ENCODE measurements around the gene UBE3D. TPM values are rescaled to one million over a fixed set of nuclear protein-coding genes. Genes with fewer than 3 reads are reported as not detected.

Gene UBE3D
- total and polyA plus RNA-seq, 2 donors (not counting 1 experiment from before 2014, with no cell fraction given), result 3.3 to 11.5 TPM

GRCh38 chr6:82875573-82876185 lies 190.0 kb downstream of the UBE3D start:
- no peaks in the 10 kb centered on the region for H3K9me3 Mint-ChIP-seq (ENCODE audit: insufficient read depth)
- H3K4me3 Mint-ChIP-seq, result no peak overlapping the region
- H3K27ac Mint-ChIP-seq, result no peak overlapping the region
- Histone ChIP-seq H3K4me3 (ENCODE audit: control extremely low read depth in 1 of 5, extremely low read depth in 1 of 5, insufficient read depth in 1 of 5, low read depth in 2 of 5, low read length in 4 of 5) (no peak overlapping the region), H3K4me2 (replicated peaks; ENCODE audit: low read depth, low read length, poor library complexity, severe bottlenecking) (no peak overlapping the region), H4K20me1 (ENCODE audit: control insufficient read depth, insufficient read depth, low read length, poor library complexity, severe bottlenecking) (no peaks in the 10 kb centered on the region), H3K36me3 (replicated peaks in 1 of 2; ENCODE audit: control extremely low read depth in 1 of 2, control insufficient read depth in 1 of 2, extremely low read depth in 1 of 2, insufficient read depth in 2 of 2, low read length in 1 of 2) (no peaks in the 10 kb centered on the region), H3K27me3 (replicated peaks in 1 of 4; ENCODE audit: control extremely low read depth in 1 of 4, control insufficient read depth in 3 of 4, insufficient read depth in 4 of 4, low read length in 3 of 4) (no peaks in the 10 kb centered on the region), H3K9ac (ENCODE audit: low read length) (no peak overlapping the region), H3K79me2 (ENCODE audit: control insufficient read depth, insufficient read depth, low read length) (no peaks in the 10 kb centered on the region), H3K4me1 (ENCODE audit: control insufficient read depth in 2 of 2, insufficient read depth in 2 of 2, low read length in 2 of 2) (no peaks in the 10 kb centered on the region), H3K9me3 (ENCODE audit: control extremely low read depth in 1 of 3, control insufficient read depth in 2 of 3, insufficient read depth in 1 of 3, low read length in 2 of 3) (no peaks in the 10 kb centered on the region), H3K27ac (ENCODE audit: low read length in 2 of 2) (no peak overlapping the region), H2AFZ (ENCODE audit: insufficient read depth, low read depth, low read length, poor library complexity, severe bottlenecking) (no peak overlapping the region)
- no peaks in the 10 kb centered on the region for H3K27me3 Mint-ChIP-seq
- no peak for TF ChIP-seq EZH2 (IDR thresholded peaks at IDR 0.05; ENCODE audit: borderline replicate concordance, insufficient read depth, low read depth, low read length, poor library complexity, severe bottlenecking)
- TF ChIP-seq, protein P1, sequence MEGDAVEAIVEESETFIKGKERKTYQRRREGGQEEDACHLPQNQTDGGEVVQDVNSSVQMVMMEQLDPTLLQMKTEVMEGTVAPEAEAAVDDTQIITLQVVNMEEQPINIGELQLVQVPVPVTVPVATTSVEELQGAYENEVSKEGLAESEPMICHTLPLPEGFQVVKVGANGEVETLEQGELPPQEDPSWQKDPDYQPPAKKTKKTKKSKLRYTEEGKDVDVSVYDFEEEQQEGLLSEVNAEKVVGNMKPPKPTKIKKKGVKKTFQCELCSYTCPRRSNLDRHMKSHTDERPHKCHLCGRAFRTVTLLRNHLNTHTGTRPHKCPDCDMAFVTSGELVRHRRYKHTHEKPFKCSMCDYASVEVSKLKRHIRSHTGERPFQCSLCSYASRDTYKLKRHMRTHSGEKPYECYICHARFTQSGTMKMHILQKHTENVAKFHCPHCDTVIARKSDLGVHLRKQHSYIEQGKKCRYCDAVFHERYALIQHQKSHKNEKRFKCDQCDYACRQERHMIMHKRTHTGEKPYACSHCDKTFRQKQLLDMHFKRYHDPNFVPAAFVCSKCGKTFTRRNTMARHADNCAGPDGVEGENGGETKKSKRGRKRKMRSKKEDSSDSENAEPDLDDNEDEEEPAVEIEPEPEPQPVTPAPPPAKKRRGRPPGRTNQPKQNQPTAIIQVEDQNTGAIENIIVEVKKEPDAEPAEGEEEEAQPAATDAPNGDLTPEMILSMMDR (IDR thresholded peaks at IDR 0.05), result no peak
- CTCF ChIA-PET, result no interaction called here
- WGBS (ENCODE audit: insufficient coverage), result 94% methylated on average over 3 of the region's 4 CpGs
- ATAC-seq (ENCODE audit: low read depth) (no peak), DNase-seq (no peak)
- intact Hi-C loops (cut with micrococcal nuclease), result no loop called here
- POLR2A ChIA-PET, result no interaction called here
- H3K4me1 Mint-ChIP-seq, result no peaks in the 10 kb centered on the region

- H3K4me3 ChIP-seq (ENCODE audit: control extremely low read depth in 1 of 5, extremely low read depth in 1 of 5, insufficient read depth in 1 of 5, low read depth in 2 of 5, low read length in 4 of 5), result no peak overlapping the region
- H3K4me2 ChIP-seq (replicated peaks; ENCODE audit: low read depth, low read length, poor library complexity, severe bottlenecking), result no peak overlapping the region
- POLR2A ChIA-PET, result no interaction called here
- H3K4me1 Mint-ChIP-seq, result no peaks in the 10 kb centered on the region
- no peak overlapping the region for H3K27ac Mint-ChIP-seq
- intact Hi-C loops (cut with micrococcal nuclease), result no loop called here
- H3K79me2 ChIP-seq (ENCODE audit: control insufficient read depth, insufficient read depth, low read length), result no peaks in the 10 kb centered on the region
- DNase-seq (no peak), ATAC-seq (ENCODE audit: low read depth) (no peak)
- CTCF ChIA-PET, result no interaction called here
- no peak overlapping the region for H2AFZ ChIP-seq (ENCODE audit: insufficient read depth, low read depth, low read length, poor library complexity, severe bottlenecking)
- H3K36me3 ChIP-seq (replicated peaks in 1 of 2; ENCODE audit: control extremely low read depth in 1 of 2, control insufficient read depth in 1 of 2, extremely low read depth in 1 of 2, insufficient read depth in 2 of 2, low read length in 1 of 2), result no peaks in the 10 kb centered on the region
- no peaks in the 10 kb centered on the region for H4K20me1 ChIP-seq (ENCODE audit: control insufficient read depth, insufficient read depth, low read length, poor library complexity, severe bottlenecking)
- 82% methylated on average over 2 of the region's 3 CpGs for WGBS (ENCODE audit: insufficient coverage)
- no peaks in the 10 kb centered on the region for H3K4me1 ChIP-seq (ENCODE audit: control insufficient read depth in 2 of 2, insufficient read depth in 2 of 2, low read length in 2 of 2)
- no peak overlapping the region for H3K4me3 Mint-ChIP-seq
- no peaks in the 10 kb centered on the region for H3K9me3 ChIP-seq (ENCODE audit: control extremely low read depth in 1 of 3, control insufficient read depth in 2 of 3, insufficient read depth in 1 of 3, low read length in 2 of 3)
- no peaks in the 10 kb centered on the region for H3K27me3 ChIP-seq (replicated peaks in 1 of 4; ENCODE audit: control extremely low read depth in 1 of 4, control insufficient read depth in 3 of 4, insufficient read depth in 4 of 4, low read length in 3 of 4)
- H3K27me3 Mint-ChIP-seq, result no peaks in the 10 kb centered on the region
- TF ChIP-seq, protein P1 (IDR thresholded peaks at IDR 0.05), result no peak
- no peak for TF ChIP-seq EZH2 (IDR thresholded peaks at IDR 0.05; ENCODE audit: borderline replicate concordance, insufficient read depth, low read depth, low read length, poor library complexity, severe bottlenecking)
- no peak overlapping the region for H3K9ac ChIP-seq (ENCODE audit: low read length)
- no peaks in the 10 kb centered on the region for H3K9me3 Mint-ChIP-seq (ENCODE audit: insufficient read depth)
- H3K27ac ChIP-seq (ENCODE audit: low read length in 2 of 2), result no peak overlapping the region
Observed at GRCh38 chr6:82874867-82875266, 190.8 kb downstream of the UBE3D start.

All from B cell (primary cell).